GM19023 (cell line): ENCODE results near the gene UPK3BL1.
A peak's percentile ranks its signal among the peaks of the same experiment; 100 is the strongest.

Source experiments
- ATAC-seq: cut with Tn5 transposase; IDR thresholded peaks from one replicate; pipeline ENCODE4 v1.9.1; 2021; ENCODE audit warnings: mild to moderate bottlenecking, moderate library complexity; ENCODE audit not compliant: unreplicated experiment

UPK3BL1 gene

GRCh38 chr7:102589857-102590256, 52.7 kb downstream of the UPK3BL1 start:
- peak; percentile 46 for ATAC-seq
